HG02852 (cell line): ENCODE data around the gene GPR108.
"Not testable (repeated sequence)": the region's sequence is repeated elsewhere in the genome, so short reads cannot be mapped to it uniquely, and the experiment has no call there.

Experiments used
- ATAC-seq: cut with Tn5 transposase; IDR thresholded peaks from one replicate; pipeline ENCODE4 v1.9.1; 2021; ENCODE audit warnings: mild to moderate bottlenecking, moderate library complexity; ENCODE audit not compliant: unreplicated experiment

GPR108 gene

GRCh38 chr19:6721138-6721474 lies 16.3 kb downstream of the GPR108 start:
- no peak for ATAC-seq

- ATAC-seq = no peak
Measured at GRCh38 chr19:6720369-6721137, 16.8 kb downstream of the GPR108 start, which contains the start of gene C3. Gene C3, minus strand, starts transcription at chr19:6720650. Its CDS starts 61 bp downstream, at chr19:6720589.

GRCh38 chr19:6719992-6720368 lies 17.4 kb downstream of the GPR108 start:
- no peak for ATAC-seq

- no peak for ATAC-seq
Measured at GRCh38 chr19:6719540-6719861, 17.9 kb downstream of the GPR108 start.

GRCh38 chr19:6718741-6719539 lies 18.4 kb downstream of the GPR108 start:
- ATAC-seq = no peak

GRCh38 chr19:6718111-6718740 lies 19.2 kb downstream of the GPR108 start:
- ATAC-seq = no peak

GRCh38 chr19:6717441-6717971 lies 19.9 kb downstream of the GPR108 start:
- no peak for ATAC-seq

DNA sequence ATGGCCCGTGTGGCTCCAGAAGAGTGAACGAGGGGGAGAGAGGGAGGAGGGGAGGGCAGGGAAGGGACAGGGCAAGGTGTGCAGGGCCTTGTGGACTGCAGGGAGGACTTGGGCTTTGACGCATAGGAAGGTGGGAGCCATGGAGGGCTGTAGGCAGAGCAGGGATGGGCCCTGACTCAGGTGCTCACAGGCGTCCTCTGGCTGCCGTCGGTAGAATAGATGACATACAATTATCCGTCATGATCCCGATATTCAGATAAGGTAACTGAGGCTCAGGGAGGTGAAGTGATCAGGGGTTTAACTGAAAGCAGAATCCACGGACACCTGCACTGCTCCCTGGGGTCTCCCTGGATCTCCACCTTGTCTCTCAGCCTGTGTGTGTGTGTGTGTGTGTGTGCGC lies 20.3 kb downstream of the GPR108 start:
- no peak for ATAC-seq

- no peak for ATAC-seq
Measured at GRCh38 chr19:6716610-6716970, 20.8 kb downstream of the GPR108 start.

DNA sequence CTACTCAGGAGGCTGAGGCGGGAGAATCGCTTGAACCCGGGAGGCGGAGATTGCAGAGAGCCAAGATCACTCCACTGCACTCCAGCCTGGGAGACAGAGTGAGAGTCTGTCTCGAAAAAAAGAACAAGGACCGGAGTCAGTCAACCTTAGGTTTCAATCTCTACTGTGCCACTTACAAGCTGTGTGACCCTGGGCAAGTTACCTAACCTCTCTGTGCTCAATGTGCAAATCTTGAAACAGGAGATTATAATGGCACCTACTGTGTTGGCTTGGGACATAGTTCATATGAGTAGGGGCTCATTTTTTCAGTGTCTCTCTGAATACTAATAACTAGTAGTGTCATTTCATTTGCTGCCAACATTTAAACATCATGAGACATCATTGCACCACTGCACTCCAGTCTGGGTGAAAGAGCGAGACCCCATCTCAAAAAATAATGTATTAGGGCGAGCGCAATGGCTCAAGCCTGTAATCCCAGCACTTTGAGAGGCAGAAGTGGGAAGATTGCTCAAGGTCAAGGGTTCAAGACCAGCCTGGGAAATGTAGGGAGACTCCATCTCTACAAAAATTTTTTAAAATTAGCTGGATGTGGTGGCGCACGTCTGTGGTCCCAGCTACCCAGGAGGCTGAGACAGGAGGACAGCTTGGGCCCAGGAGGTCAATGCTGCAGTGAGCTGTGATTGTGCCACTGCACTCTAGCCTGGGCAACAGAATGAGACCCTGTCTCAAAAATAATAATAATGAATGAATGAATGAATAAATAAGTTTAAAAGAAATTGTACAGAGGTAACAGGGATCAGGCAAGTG lies 22.4 kb downstream of the GPR108 start:
- no peak for ATAC-seq

- no peak for ATAC-seq
Measured at GRCh38 chr19:6713773-6714692, 23.3 kb downstream of the GPR108 start.

DNA sequence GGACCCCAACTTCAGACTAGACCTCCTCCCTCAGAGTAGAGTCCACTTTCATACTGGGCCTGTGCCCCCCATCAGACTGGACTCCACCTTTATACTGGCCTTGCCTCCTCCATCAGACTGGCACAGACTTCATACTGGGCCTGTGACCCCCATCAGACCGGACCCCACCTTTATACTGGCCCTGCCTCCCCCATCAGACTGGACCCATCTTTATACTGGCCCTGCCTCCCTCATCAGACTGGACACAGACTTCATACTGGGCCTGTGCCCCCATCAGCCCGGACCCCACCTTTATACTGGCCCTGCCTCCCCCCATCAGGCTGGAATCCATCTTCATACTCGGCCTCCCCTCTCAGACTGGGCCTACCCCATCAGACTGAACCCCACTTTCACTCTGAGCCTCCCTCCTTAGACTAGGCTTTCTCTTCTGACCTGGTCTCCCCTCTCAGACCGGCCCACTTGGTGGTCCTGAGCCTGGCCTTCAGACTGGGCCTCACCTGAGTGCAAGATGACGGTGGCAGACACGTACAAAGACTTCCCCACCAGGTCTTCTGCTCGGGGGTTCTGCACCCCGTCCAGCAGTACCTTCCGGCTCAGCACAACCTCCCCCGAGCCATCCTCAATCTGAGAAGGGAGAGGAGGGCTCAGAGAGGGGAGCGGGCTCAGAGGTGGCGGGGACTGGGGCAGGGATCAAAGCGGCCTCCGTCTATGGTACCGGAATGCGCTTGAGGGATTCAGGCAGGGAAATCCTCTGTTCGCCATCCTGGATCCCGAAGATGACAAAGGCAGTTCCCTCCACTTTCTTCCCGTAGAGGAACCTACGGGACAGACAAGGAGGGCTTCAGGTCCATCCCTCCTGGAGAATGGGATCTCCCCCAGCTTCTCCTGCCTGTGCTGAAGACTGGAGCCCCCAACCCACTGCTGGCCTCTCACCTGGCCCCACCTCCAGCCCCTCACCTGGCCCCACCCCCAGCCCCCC lies 24.4 kb downstream of the GPR108 start:
- no peak for ATAC-seq

DNA sequence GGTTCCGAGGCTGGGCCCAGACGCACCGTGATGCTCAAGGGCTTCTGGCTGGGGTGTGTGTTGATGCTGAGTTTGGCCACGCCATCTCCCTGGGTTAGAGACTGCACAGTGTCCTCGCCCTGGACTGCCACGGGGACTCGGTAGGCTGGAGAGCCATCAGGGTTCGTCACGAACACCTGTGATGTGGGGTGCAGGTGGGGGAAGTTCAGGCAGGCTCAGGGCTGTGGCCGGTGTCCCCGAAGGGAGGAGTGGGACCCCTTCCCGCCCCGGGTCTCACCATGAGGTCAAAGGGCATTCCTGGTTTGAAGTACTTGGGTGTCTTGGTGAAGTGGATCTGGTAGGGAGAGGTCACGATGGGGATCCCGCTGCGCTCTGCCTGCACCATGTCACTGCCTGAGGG lies 25.1 kb downstream of the GPR108 start:
- no peak for ATAC-seq

DNA sequence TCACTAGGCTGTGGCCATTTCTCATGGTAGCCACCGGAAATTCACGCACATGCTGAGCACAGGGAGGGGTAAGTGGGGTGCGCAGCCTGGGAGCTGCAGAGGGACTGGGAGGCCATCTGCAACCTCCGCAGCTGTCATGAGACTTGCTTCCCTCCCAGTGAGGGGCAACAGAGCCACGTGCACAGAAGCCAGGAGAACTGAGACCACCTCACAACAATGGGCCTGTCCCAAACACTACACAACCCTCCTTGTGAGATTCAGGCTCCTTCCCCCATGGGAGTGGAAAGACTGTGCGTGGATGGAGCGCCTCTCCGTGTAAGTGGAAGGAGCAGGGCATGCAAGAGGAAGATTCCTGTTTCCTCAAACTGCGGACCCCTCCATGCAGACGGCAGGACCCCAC lies 25.8 kb downstream of the GPR108 start:
- ATAC-seq = no peak

DNA sequence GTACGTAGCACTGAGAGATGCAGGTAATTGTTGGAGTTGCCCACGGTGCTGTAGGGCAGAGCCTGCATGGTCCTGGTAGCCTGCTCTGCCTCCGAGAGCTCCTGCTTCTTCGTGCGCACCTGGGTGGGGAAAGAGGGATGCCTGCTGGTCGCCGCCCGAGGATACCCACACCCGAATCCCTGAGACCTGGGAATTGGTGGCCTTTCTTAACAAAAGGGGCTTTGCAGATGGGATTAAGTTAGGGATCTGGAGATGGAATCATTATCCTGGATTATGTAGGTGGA lies 26.4 kb downstream of the GPR108 start:
- no peak for ATAC-seq

- no peak for ATAC-seq
Measured at GRCh38 chr19:6710273-6711077, 26.9 kb downstream of the GPR108 start.

GRCh38 chr19:6709549-6709948 lies 27.8 kb downstream of the GPR108 start:
- no peak for ATAC-seq

GRCh38 chr19:6708913-6709312 lies 28.5 kb downstream of the GPR108 start:
- not testable (repeated sequence) for ATAC-seq
